Uterus (tissue), 2 donors: Measurements from ENCODE around the gene MIB2.

Experiments used
- POLR2A ChIP-seq, 2 donors: fragments of 450-650 bp; IDR thresholded peaks; one replicate each; pipeline ENCODE4 v1.6.1; 2016; ENCODE audit warnings: antibody characterized with exemption in 2 of 2, mild to moderate bottlenecking in 1 of 2, moderate library complexity in 1 of 2
- TF ChIP-seq, protein P1 (sequence below), 4 experiments: fragments of 200-600 bp in 2 of 4; fragments of 450-650 bp in 2 of 4; sonication (generic) in 2 of 4; IDR thresholded peaks; one replicate each; pipeline ENCODE4 v1.5.1; 2016 to 2019; ENCODE audit warnings: antibody characterized with exemption in 4 of 4, mild to moderate bottlenecking in 2 of 4, moderate library complexity in 1 of 4

DNA sequence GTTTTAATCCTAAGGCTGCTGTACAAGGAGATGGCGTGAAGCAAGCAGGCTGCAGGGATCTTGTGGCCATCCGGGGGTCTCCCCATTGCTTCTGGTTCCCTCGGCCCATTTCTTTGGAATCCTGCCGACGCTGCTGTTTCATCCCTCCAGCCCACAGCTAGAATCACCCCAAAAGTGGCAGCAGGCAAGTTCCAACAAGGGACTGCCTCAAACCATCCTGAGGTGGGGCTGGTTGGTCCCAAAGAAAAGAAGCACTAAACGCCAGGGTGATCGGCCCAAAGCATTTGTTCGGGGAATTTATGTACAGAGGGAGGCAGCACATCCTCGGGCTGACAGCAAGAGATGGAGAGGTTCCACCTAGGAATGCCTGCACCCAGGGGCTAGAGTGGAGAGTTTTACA is 4.5 kb upstream of the MIB2 start:
- TF ChIP-seq POLR2A (IDR thresholded peaks at IDR 0.05) = no peak
- TF ChIP-seq, protein P1, sequence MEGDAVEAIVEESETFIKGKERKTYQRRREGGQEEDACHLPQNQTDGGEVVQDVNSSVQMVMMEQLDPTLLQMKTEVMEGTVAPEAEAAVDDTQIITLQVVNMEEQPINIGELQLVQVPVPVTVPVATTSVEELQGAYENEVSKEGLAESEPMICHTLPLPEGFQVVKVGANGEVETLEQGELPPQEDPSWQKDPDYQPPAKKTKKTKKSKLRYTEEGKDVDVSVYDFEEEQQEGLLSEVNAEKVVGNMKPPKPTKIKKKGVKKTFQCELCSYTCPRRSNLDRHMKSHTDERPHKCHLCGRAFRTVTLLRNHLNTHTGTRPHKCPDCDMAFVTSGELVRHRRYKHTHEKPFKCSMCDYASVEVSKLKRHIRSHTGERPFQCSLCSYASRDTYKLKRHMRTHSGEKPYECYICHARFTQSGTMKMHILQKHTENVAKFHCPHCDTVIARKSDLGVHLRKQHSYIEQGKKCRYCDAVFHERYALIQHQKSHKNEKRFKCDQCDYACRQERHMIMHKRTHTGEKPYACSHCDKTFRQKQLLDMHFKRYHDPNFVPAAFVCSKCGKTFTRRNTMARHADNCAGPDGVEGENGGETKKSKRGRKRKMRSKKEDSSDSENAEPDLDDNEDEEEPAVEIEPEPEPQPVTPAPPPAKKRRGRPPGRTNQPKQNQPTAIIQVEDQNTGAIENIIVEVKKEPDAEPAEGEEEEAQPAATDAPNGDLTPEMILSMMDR (IDR thresholded peaks at IDR 0.05) = no peak
